Gastroesophageal sphincter (tissue), 4 donors: ENCODE data around the gene TMTC3. TPM values are rescaled to one million over a fixed set of nuclear protein-coding genes. Genes with fewer than 3 reads are reported as not detected.

Experiments used
- ATAC-seq: fragments of 150-250 bp; one replicate; pipeline ENCODE4 v1.9.1; 2016; ENCODE audit warnings: mild to moderate bottlenecking, moderate library complexity
- H3K27ac ChIP-seq, 4 donors: fragments of 200-600 bp; sonication (generic) in 3 of 4; 1 replicate in 3 of 4; 2 replicates in 1 of 4; pipeline ENCODE4 v1.5.1; 2016 to 2019
- H3K27me3 ChIP-seq: fragments of 200-600 bp; sonication (generic); one replicate; pipeline ENCODE4 v1.5.1; 2019
- H3K36me3 ChIP-seq, 2 donors: fragments of 200-600 bp; sonication (generic); one replicate each; pipeline ENCODE4 v1.5.1; 2019; ENCODE audit warnings: control low read depth in 1 of 2
- H3K4me1 ChIP-seq, 3 donors: fragments of 200-600 bp; sonication (generic); 1 replicate in 2 of 3; 2 replicates in 1 of 3; pipeline ENCODE4 v1.5.1; 2016 to 2019; ENCODE audit warnings: control low read depth in 2 of 3
- H3K4me3 ChIP-seq, 2 donors: fragments of 200-600 bp; sonication (generic); one replicate each; pipeline ENCODE4 v1.5.1; 2019; ENCODE audit warnings: mild to moderate bottlenecking in 1 of 2, moderate library complexity in 1 of 2
- H3K9me3 ChIP-seq, 3 donors: fragments of 200-600 bp; sonication (generic); one replicate each; pipeline ENCODE4 v1.5.1; 2017 to 2019; ENCODE audit warnings: control low read depth in 2 of 3
- CTCF ChIP-seq, 4 experiments: fragments of 200-600 bp in 2 of 4; fragments of 450-650 bp in 2 of 4; sonication (generic) in 1 of 4; IDR thresholded peaks; one replicate each; pipeline ENCODE4 v1.5.1; 2017 to 2019; ENCODE audit warnings: antibody characterized with exemption in 4 of 4, mild to moderate bottlenecking in 2 of 4, moderate library complexity in 2 of 4
- EP300 ChIP-seq: sonication (generic); formaldehyde crosslinking; IDR thresholded peaks from one replicate; pipeline ENCODE4 v1.6.1; 2017; ENCODE audit warnings: antibody characterized with exemption, mild to moderate bottlenecking
- POLR2A ChIP-seq, 2 donors: fragments of 450-650 bp; IDR thresholded peaks; one replicate each; pipeline ENCODE4 v1.6.1; 2017; ENCODE audit warnings: antibody characterized with exemption in 2 of 2, mild to moderate bottlenecking in 2 of 2, moderate library complexity in 1 of 2
- POLR2AphosphoS5 ChIP-seq: sonication (generic); formaldehyde crosslinking; IDR thresholded peaks from one replicate; pipeline ENCODE4 v1.6.1; 2017; ENCODE audit warnings: antibody characterized with exemption
- WGBS, 2 donors: methylation state at CpG; one replicate each; pipeline ENCODE4 v1.1.5; 2018; ENCODE audit warnings: low coverage in 1 of 2; 5-methylcytosine and 5-hydroxymethylcytosine counted together
- total RNA-seq, 4 donors: library from RNA; depleted of rRNA; stranded (reverse); fragments of >200 nt; gene quantifications; one replicate each; pipeline ENCODE4 v1.1.0, GENCODE V29; 2016

The TMTC3 gene
- total RNA-seq, 4 donors from 2014 or later, result 21.9 to 34.7 (median 23.9) TPM

- Histone ChIP-seq H3K4me3 (no peak overlapping the region), H3K27ac (no peak overlapping the region), H3K4me1 (no peaks in the 10 kb centered on the region), H3K27me3 (no peaks in the 10 kb centered on the region), H3K36me3 (peaks cover 8 to 48% of the 10 kb centered on the region in 2 donors), H3K9me3 (no peaks in the 10 kb centered on the region)
- TF ChIP-seq EP300, result no peak
- no peak for TF ChIP-seq CTCF (IDR thresholded peaks at IDR 0.05)
- TF ChIP-seq POLR2A (IDR thresholded peaks at IDR 0.05), result no peak
- TF ChIP-seq POLR2AphosphoS5, result no peak
- 95 to 100% methylated on average over 1 to 2 of the region's 2 CpGs for WGBS, 2 donors
- ATAC-seq, result no peak
These were observed 21.3 kb downstream of the TMTC3 start for GRCh38 chr12:88163371-88163770.

- Histone ChIP-seq H3K4me3 (no peak overlapping the region), H3K36me3 (peaks cover 8 to 52% of the 10 kb centered on the region in 2 donors), H3K9me3 (no peaks in the 10 kb centered on the region), H3K4me1 (no peaks in the 10 kb centered on the region), H3K27me3 (no peaks in the 10 kb centered on the region), H3K27ac (no peak overlapping the region)
- TF ChIP-seq POLR2A (IDR thresholded peaks at IDR 0.05) (no peak), POLR2AphosphoS5 (no peak)
- WGBS, 2 donors, result 75 to 100% methylated on average over 1 of the region's 1 CpG
- no peak for ATAC-seq
These were observed 24.1 kb downstream of the TMTC3 start for GRCh38 chr12:88166179-88166578.

GRCh38 chr12:88167384-88167783, 25.3 kb downstream of the TMTC3 start:
- Histone ChIP-seq H3K36me3 (peaks cover 8 to 51% of the 10 kb centered on the region in 2 donors), H3K4me3 (no peak overlapping the region), H3K4me1 (no peaks in the 10 kb centered on the region), H3K9me3 (no peaks in the 10 kb centered on the region), H3K27me3 (no peaks in the 10 kb centered on the region), H3K27ac (no peak overlapping the region)
- no peak for ATAC-seq
- TF ChIP-seq POLR2AphosphoS5 (no peak), EP300 (no peak), POLR2A (IDR thresholded peaks at IDR 0.05) (no peak), CTCF (IDR thresholded peaks at IDR 0.05) (no peak)
- WGBS, 2 donors, result 91 to 100% methylated on average over 2 of the region's 2 CpGs

GRCh38 chr12:88172844-88173407, 30.8 kb downstream of the TMTC3 start:
- no peak for TF ChIP-seq POLR2AphosphoS5
- TF ChIP-seq CTCF (IDR thresholded peaks at IDR 0.05), result no peak
- TF ChIP-seq EP300, result no peak
- no peak for TF ChIP-seq POLR2A (IDR thresholded peaks at IDR 0.05)
- Histone ChIP-seq H3K27me3 (no peaks in the 10 kb centered on the region), H3K27ac (no peak overlapping the region), H3K4me1 (no peaks in the 10 kb centered on the region), H3K4me3 (no peak overlapping the region), H3K36me3 (peaks cover 0 to 63% of the 10 kb centered on the region in 2 donors), H3K9me3 (no peaks in the 10 kb centered on the region)
- no peak for ATAC-seq

- no peak for ATAC-seq
- 78 to 83% methylated on average over 1 to 3 of the region's 3 CpGs for WGBS, 2 donors
- Histone ChIP-seq H3K4me1 (no peaks in the 10 kb centered on the region), H3K4me3 (no peak overlapping the region), H3K36me3 (peaks cover 0 to 76% of the 10 kb centered on the region in 2 donors), H3K27ac (no peak overlapping the region), H3K27me3 (no peaks in the 10 kb centered on the region), H3K9me3 (no peaks in the 10 kb centered on the region)
- TF ChIP-seq POLR2AphosphoS5 (no peak), POLR2A (IDR thresholded peaks at IDR 0.05) (no peak), EP300 (no peak), CTCF (IDR thresholded peaks at IDR 0.05) (no peak)
These were observed 33.4 kb downstream of the TMTC3 start for GRCh38 chr12:88175544-88175943.
